Measurements from ENCODE around the gene RARS2. TPM values are rescaled to one million over a fixed set of nuclear protein-coding genes. Genes with fewer than 3 reads are reported as not detected.

RARS2 gene
- total and polyA plus RNA-seq, 2 of the 8 experiments (the other 6 are each of a cell fraction or from before 2014, with no cell fraction given), result 10.2 to 40.5 TPM

DNA sequence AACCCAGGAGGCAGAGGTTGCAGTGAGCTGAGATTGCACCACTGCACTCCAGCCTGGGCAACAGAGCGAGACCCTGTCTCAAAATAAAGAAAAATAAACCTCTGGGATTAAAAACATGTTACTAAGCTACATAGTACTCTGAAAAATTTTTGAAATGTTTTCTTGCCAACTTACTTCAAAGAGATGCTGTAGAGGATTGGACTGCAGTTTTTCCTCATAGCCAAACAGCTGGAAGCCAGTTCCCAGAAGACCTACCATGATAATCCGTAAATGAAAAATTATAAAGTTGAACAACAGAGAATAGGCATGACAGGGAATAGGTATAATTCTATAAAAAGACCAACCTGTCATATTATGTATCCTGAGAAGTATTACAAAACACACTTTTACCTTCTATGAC lies 48.0 kb downstream of the RARS2 start:
- ChIA-PET CTCF (ENCODE audit: partially characterized antibody) (no interaction called here), POLR2A (ENCODE audit: partially characterized antibody) (no interaction called here)
- Histone ChIP-seq H2BK120ac (replicated peaks; ENCODE audit: low read depth, low read length) (no peak overlapping the region), H2BK5ac (ENCODE audit: low read depth, low read length) (no peak overlapping the region), H2AK5ac (ENCODE audit: low read depth, low read length) (no peak overlapping the region), H4K8ac (ENCODE audit: extremely low read depth, insufficient read depth, low read length) (no peak overlapping the region), H3K4ac (replicated peaks; ENCODE audit: insufficient read length, low read depth, low read length) (no peak overlapping the region), H4K91ac (replicated peaks; ENCODE audit: insufficient read length, low read length) (no peak overlapping the region), H3K4me2 (ENCODE audit: insufficient read depth in 1 of 2, low read depth in 2 of 2, low read length in 2 of 2) (no peak overlapping the region), H3K9me3 (ENCODE audit: insufficient read depth in 2 of 2, low read depth in 1 of 2, low read length in 1 of 2) (no peaks in the 10 kb centered on the region), H3K4me1 (replicated peaks in 1 of 4; ENCODE audit: control insufficient read depth in 3 of 4, insufficient read depth in 4 of 4, low read length in 3 of 4) (no peaks in the 10 kb centered on the region), H4K20me1 (replicated peaks in 1 of 2; ENCODE audit: control insufficient read depth in 1 of 2, insufficient read depth in 2 of 2, low read length in 2 of 2) (no peaks in the 10 kb centered on the region), H3K27me3 (replicated peaks in 1 of 4; ENCODE audit: control insufficient read depth in 3 of 4, extremely low read depth in 1 of 4, insufficient read depth in 3 of 4, low read length in 3 of 4) (no peaks in the 10 kb centered on the region), H3K23ac (ENCODE audit: insufficient read length) (no peak overlapping the region), H3K14ac (ENCODE audit: insufficient read length) (no peak overlapping the region), H3K36me3 (ENCODE audit: control insufficient read depth in 2 of 4, insufficient read depth in 4 of 4, low read length in 3 of 4) (peaks cover 0 to 59% (median 14%) of the 10 kb centered on the region in 4 experiments; a peak in 5 of 8 replicates), H2AFZ (ENCODE audit: low read length) (no peak overlapping the region), H2BK15ac (ENCODE audit: low read length) (no peak overlapping the region), H3K56ac (replicated peaks; ENCODE audit: insufficient read length, low read depth, low read length) (no peak overlapping the region), H3K23me2 (ENCODE audit: low read depth, low read length) (no peaks in the 10 kb centered on the region), H3K9ac (replicated peaks in 1 of 4; ENCODE audit: extremely low read depth in 1 of 4, low read depth in 3 of 4, low read length in 3 of 4) (no peak overlapping the region), H3K27ac (ENCODE audit: low read depth, low read length) (no peak overlapping the region), H3K4me3 (ENCODE audit: extremely low read depth in 1 of 4, insufficient read depth in 2 of 4, low read depth in 3 of 4, low read length in 4 of 4) (no peak overlapping the region), H3K18ac (ENCODE audit: extremely low read depth, low read length) (no peak overlapping the region), H2BK20ac (ENCODE audit: low read length) (no peak overlapping the region), H4K5ac (ENCODE audit: insufficient read length, low read depth, low read length) (no peak overlapping the region), H3K79me1 (ENCODE audit: low read depth, low read length) (no peaks in the 10 kb centered on the region), H3K79me2 (ENCODE audit: control insufficient read depth in 1 of 2, insufficient read depth in 2 of 2, low read length in 2 of 2) (no peaks in the 10 kb centered on the region), H2BK12ac (ENCODE audit: low read depth, low read length) (no peak overlapping the region)
- no peak for DNase-seq (ENCODE audit: low read depth in 1 of 2, low spot score in 2 of 2)
- FAIRE-seq, result no peak
- TF ChIP-seq SP4 (IDR thresholded peaks at IDR 0.05; ENCODE audit: low read length) (no peak), GTF2F1 (IDR thresholded peaks at IDR 0.05; ENCODE audit: borderline replicate concordance, low read depth, low read length) (no peak), HDAC2 (IDR thresholded peaks at IDR 0.05; ENCODE audit: borderline replicate concordance in 1 of 2, low read depth in 2 of 2, low read length in 2 of 2) (no peak), RNF2 (IDR thresholded peaks at IDR 0.05; ENCODE audit: borderline replicate concordance, low read depth, low read length, missing control alignments, poor library complexity, severe bottlenecking) (no peak), NRF1 (IDR thresholded peaks at IDR 0.05; ENCODE audit: low read depth, low read length) (no peak), RAD21 (IDR thresholded peaks at IDR 0.05 in 1 of 2, conservative IDR thresholded peaks at IDR 0.05 in 1 of 2; ENCODE audit: low read depth in 2 of 2, low read length in 2 of 2) (no peak), NANOG (IDR thresholded peaks at IDR 0.05; ENCODE audit: insufficient read depth, low read depth, low read length, poor library complexity, severe bottlenecking) (no peak), SP2 (IDR thresholded peaks at IDR 0.05; ENCODE audit: low read length) (no peak), CHD1 (IDR thresholded peaks at IDR 0.05; ENCODE audit: low read depth, low read length) (no peak), RBBP5 (IDR thresholded peaks at IDR 0.05; ENCODE audit: borderline replicate concordance, low read depth, low read length) (no peak), SIRT6 (IDR thresholded peaks at IDR 0.05; ENCODE audit: low read length) (no peak), HDAC6 (IDR thresholded peaks at IDR 0.05; ENCODE audit: low read depth, low read length) (no peak)
- WGBS, 2 experiments (ENCODE audit: extremely low coverage in 1 of 2, insufficient coverage in 1 of 2, insufficient read length in 1 of 2, insufficient replicate concordance in 2 of 2, low coverage in 1 of 2, low lambda C conversion rate in 2 of 2, missing lambda C conversion rate in 1 of 2), result 98% methylated on average over 2 of the region's 2 CpGs; no CpG with 5 or more reads in 1 of the 2 experiments

All from H1 (cell line).